ENCODE data around the gene FBXW4.
"Not testable (repeated sequence)": the region's sequence is repeated elsewhere in the genome, so short reads cannot be mapped to it uniquely, and the experiment has no call there.

The FBXW4 gene

DNA sequence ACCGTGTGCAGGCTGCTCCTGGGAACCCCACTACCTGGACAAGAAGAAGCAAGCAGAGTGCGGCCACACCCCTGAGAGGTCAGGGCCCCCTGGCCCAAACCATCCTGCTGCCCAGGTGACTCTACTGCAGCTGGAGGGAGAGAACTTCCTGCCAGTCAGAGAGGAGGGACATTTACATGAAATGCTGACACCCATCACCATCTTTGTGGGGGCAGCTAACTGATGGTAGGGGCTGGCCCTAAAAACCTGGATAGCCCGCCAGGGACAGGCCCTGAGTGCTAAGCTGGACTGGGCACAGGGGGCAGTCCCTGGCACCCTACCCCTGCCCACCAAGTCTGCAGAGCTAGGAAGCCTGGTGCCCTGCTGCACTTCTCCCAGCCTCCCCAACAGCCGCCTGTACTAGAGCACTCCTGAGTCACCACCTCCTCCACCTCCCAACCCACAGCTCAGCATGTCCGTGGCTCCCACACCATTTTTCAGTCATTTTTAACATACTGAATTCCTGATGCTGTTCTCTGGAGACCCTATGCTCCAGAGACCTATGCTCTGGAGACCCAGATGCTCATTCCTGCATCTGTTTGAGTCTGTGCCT lies 79.3 kb downstream of the FBXW4 start:
- DNase-seq, result no peak

DNA sequence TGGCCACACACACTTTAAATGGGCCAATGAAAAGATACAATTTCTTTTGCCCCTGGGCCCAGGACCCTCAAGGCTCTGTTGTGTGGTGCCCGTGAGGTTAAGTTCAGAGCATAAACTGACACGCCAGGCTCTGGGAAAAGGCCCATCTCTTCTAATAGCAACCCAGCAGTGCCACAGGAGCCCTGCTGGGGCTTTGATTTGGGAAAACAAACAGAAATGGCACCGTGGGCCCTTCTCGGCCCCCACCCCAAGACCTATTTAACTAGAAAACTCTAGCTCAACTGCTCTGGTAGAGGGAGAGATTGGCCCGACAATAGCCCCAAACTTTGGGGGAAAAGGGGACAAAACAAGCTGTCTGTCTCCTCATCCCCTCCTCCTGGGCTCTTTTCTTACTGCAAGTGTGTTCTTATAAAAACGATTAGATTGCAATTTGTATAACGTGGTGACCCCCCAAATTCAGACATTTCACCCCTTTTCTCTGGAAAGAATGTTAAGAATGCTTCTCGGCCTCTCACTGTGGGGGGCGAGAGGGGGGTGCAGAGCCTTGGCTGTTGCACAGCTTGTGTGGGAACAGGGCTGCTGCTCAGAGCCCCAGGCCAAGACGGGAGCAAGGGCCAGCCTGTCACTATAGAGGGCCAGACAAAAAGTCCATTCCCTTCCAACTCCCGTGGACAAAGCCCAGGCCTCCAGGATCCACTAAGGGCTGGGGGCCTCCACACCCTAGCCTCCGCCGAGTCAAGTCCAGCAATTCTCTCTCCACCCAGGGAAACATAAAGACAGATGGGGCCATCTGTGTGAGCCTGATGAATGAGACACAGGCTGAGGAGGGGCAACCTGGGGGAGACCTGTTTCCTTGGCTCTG lies 80.1 kb downstream of the FBXW4 start:
- DNase-seq, result no peak

GRCh38 chr10:101613646-101614045 lies 81.3 kb downstream of the FBXW4 start:
- no peak for DNase-seq

DNA sequence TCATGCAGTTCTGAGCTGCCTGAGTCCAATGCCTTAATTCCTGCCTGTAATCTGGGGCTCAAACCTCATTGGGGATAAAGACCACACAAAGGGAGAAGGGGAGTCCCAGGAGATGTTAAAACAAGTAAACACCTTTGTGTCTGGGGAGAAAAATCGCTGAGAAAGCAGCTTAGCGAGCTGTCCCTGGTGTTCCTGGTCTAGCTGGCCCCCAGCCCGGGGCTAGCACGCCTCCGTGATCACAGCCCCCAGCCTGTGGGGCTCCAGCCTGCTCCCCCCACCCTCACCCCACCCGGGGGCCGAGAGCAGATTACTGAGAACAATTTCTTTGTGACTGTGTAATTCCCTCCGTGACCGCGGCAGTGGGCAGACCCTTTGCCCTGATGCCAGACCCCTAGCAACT lies 82.1 kb downstream of the FBXW4 start:
- no peak for DNase-seq

DNA sequence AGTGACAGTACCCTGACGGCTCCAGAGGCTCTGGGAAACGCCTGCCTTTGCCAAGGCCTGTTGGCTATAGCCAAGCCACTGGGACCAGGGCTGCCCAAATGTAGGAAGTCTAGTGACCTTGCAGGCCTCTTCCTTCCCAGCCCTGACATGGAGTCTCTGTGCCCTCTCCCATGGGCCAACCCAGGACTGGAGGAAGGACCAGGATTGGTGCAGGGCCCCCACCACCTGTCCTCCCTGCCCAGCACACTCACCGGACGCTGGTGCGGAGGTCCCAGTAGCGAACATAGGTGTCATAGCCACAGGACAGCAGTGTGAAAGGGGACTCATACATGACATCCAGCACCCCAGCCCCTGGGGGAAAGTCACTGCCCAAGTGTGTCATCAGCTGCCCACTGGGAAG lies 82.9 kb downstream of the FBXW4 start:
- no peak for DNase-seq

- no peak for DNase-seq
These were observed 83.7 kb downstream of the FBXW4 start for GRCh38 chr10:101611096-101611905.

DNA sequence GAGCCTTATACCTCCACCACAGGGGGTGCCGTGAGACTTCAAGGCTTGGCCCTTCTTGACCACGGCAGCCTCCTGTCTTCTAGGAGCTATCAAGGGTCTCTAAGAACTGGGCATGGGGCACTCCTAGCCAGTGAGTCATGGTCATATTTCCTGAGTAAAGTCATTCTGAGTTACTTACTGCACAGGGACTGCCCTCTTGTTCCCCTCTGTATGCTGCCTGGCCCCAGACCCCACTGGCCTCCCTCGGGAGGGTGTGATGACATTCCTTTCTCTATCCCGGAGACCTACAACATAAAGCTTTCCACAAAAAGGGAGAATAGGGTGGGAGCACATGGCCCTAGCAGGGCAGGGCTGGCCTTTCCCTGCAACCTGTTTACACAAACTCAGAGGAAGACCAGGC lies 85.5 kb downstream of the FBXW4 start:
- no peak for DNase-seq

DNA sequence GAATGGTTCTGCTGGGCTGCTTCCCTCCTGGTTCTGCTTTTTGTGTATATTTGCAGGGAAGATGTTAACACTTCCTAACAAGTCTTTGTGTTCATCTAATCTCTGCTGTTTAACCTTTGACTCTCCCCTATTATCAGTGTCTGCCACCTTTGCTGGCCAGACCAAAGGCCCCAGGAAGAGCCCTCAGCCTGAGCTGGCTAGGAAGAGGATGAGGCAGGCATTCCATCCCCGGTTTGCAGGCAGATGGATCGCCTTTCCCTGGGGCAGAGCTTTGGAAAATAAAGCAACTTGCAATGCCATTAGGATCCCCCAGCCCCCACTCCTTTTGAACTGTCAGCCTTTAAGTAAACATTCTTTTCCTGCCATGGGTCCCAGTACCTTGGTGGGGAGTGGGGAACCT lies 87.8 kb downstream of the FBXW4 start:
- no peak for DNase-seq

DNA sequence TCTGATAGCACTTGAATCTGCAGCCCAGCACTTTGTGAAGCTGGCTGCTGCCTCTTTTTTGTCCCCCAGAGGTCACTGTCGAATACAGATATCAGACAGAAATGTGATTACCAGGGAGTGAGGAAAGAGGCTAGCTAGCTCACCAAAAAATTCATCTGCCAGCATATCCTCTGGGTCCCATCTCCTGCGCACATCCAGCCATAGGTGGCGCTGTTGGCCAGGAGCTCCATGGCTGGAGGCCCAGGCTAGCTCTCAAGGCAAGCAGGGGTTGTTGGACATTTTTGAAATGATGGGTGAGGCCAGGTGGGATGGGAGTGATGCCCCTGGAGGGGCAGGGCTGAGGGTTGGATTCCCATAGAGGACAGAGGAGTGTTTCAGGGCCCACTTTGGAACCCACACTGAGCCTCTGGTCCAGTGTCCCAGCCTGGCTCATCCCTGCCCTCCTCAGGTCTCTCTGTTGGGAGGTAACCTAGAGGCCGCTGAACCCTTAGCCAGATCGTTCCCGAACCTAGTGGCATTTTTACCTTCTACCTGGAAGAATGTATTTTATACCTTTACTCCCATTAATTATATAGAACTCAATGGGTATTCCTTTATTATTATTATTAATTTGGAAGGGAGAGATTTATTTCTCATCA lies 92.1 kb downstream of the FBXW4 start:
- DNase-seq, result peak; percentile 11

DNA sequence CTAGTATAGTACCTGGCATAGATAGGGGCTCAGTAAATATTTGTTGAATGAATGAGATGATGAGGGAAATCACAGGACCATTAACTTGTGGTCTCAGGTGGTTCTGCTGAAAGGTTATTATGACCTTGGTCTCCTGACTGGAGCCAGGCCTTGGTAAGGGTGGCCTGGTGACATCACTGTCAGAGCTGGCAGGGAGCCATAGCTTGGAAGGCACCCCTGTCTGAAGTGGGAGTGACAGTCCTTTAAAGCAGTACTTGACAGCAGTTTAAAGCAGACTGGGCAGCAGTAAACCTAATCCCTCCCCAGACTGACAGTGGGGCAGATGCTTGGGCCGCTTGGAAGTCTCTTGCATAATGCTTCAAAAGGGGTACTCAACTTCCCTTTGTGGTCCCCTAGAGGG lies 93.4 kb downstream of the FBXW4 start:
- DNase-seq, result no peak

DNA sequence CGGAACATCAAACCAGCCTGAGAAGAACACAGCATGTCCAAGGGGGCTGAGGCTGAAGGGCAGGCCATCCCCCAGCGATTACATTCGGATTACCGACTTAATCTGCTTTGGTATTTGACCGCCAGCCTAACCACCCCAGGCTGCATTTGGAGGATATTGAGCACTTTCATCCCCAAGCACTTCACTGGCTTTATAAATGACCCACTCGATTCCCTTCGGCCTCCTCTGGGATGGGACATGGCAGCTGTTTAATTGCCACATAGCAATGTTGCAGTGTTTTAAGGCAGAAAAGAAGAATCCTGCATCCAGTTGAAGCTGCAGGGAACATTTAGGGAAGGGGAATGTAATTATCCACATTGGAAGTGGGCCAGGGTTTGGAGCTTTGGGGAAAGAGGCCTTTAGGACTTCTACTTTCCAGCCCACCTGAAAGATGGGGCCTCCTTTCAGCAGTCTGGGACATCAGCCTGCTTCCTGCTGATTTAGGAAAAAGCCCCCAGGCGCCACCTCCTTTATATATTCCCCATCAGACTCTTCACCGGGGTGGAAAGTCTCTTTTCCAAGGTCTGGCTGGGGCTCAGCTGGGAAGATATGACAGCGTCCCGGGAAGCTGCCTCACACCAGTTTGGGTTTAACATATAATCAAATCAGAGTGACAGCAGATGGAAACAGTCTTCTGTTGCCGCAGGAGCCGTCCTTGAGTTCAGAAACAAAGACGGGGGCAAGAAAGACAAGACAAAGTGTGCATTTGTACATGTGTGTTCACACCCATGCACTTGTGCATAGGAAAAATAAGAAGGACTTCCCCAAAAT lies 97.7 kb downstream of the FBXW4 start:
- no peak for DNase-seq

DNA sequence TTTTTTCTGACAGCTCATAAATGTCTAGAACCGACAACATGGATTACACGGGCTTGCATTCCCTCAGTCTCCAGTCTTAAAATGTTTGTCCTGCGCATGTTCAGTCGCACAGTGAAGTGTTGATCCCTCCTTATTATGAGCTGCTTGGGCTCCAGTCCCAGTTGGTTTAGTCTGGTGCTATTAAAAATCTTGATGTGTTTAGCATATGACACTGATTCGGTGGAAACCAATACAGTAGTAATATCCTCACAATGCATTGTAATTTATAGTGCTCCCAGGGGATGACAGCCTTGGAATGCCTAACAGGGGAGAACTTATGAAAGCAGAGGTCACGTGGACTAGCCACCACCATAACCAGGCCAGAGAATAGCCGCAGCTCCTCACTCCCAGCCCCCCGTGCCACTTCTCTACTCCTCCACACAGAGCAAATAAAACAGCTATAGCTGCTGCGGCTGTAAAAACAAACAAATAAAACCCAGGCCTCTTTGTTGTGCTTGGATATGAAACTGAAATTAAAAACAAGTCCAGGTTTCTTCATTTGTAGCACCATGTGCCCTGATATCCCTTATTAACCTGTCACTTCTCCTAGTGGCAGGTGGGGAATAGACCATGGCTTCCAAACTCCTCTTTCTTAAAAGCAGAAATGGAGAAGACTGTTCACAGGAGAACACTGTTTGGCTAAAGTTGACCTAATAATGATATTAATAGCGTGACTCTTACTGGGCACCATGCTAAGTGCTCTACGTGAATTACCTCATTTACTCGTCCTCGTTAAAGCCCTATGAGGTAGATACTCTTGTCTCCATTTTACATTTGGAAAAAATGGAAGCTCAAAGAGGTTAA lies 99.2 kb downstream of the FBXW4 start:
- DNase-seq, result no peak

GRCh38 chr10:101593331-101593730 lies 101.6 kb downstream of the FBXW4 start:
- DNase-seq, result not testable (repeated sequence)

GRCh38 chr10:101588879-101589278 lies 106.1 kb downstream of the FBXW4 start:
- DNase-seq, result no peak

- peak; percentile 81 for DNase-seq
These were observed 107.0 kb downstream of the FBXW4 start, which contains the start of the genes DPCD and POLL for GRCh38 chr10:101587725-101588653. TSS of gene DPCD (plus strand) at chr10:101588321. CDS start at chr10:101588337, 16 bp downstream. TSS of gene POLL (minus strand) at chr10:101588257. CDS start at chr10:101587360, 897 bp downstream.

- no peak for DNase-seq
These were observed 109.1 kb downstream of the FBXW4 start for GRCh38 chr10:101585841-101586240.

- no peak for DNase-seq
These were observed 114.2 kb downstream of the FBXW4 start for GRCh38 chr10:101580486-101581399.

- DNase-seq, result no peak
These were observed 115.5 kb downstream of the FBXW4 start for GRCh38 chr10:101579516-101579870.

Measured in effector CD8-positive, alpha-beta T cell (primary cell).